Measurements from ENCODE around the gene NRG2. TPM values are rescaled to one million over a fixed set of nuclear protein-coding genes. Genes with fewer than 3 reads are reported as not detected.
A peak's percentile ranks its signal among the peaks of the same experiment; 100 is the strongest.

Gene NRG2
- polyA plus RNA-seq, 2 of the 4 experiments (the other 2 are of a cell fraction): 1.0 to 1.1 TPM

DNA sequence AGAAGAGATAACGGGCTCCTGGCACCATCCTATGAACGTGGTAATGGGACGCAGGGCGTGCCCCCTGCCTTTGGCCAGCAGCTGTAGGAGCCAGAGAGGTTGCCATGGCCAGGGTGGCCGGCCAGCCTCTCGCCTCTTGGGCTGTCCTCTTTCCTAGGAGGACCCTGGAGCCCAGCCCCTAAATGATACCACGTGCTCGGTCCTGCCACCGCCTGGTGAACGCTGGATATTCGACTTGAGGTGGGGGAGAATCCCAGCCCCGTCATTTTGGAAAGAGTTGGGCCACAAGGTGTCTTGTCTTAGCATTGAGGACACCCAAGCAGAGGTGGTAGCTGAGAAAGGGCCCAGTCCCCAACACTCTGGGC lies 391 bp upstream of the NRG2 start (continued):
- no peak for TF ChIP-seq HDAC2 (IDR thresholded peaks at IDR 0.05)
- TF ChIP-seq RFX5 (IDR thresholded peaks at IDR 0.05): no peak
- TF ChIP-seq HOXA7 (CRISPR knock-in tag; IDR thresholded peaks at IDR 0.05): no peak
- TF ChIP-seq, protein P1, sequence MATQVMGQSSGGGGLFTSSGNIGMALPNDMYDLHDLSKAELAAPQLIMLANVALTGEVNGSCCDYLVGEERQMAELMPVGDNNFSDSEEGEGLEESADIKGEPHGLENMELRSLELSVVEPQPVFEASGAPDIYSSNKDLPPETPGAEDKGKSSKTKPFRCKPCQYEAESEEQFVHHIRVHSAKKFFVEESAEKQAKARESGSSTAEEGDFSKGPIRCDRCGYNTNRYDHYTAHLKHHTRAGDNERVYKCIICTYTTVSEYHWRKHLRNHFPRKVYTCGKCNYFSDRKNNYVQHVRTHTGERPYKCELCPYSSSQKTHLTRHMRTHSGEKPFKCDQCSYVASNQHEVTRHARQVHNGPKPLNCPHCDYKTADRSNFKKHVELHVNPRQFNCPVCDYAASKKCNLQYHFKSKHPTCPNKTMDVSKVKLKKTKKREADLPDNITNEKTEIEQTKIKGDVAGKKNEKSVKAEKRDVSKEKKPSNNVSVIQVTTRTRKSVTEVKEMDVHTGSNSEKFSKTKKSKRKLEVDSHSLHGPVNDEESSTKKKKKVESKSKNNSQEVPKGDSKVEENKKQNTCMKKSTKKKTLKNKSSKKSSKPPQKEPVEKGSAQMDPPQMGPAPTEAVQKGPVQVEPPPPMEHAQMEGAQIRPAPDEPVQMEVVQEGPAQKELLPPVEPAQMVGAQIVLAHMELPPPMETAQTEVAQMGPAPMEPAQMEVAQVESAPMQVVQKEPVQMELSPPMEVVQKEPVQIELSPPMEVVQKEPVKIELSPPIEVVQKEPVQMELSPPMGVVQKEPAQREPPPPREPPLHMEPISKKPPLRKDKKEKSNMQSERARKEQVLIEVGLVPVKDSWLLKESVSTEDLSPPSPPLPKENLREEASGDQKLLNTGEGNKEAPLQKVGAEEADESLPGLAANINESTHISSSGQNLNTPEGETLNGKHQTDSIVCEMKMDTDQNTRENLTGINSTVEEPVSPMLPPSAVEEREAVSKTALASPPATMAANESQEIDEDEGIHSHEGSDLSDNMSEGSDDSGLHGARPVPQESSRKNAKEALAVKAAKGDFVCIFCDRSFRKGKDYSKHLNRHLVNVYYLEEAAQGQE (IDR thresholded peaks at IDR 0.05): no peak
- TF ChIP-seq HOXB13 (CRISPR knock-in tag; IDR thresholded peaks at IDR 0.05; ENCODE audit: low read depth): no peak
- TF ChIP-seq PHF8 (IDR thresholded peaks at IDR 0.05; ENCODE audit: borderline replicate concordance, low read depth): no peak
- TF ChIP-seq BHLHE40 (IDR thresholded peaks at IDR 0.05; ENCODE audit: low read depth, low read length): no peak
- TF ChIP-seq MAZ (IDR thresholded peaks at IDR 0.05; ENCODE audit: borderline replicate concordance, low read depth, low read length): no peak
- no peak for TF ChIP-seq NFE2L2 (conservative IDR thresholded peaks at IDR 0.05; ENCODE audit: low read length)
- TF ChIP-seq, protein P2, sequence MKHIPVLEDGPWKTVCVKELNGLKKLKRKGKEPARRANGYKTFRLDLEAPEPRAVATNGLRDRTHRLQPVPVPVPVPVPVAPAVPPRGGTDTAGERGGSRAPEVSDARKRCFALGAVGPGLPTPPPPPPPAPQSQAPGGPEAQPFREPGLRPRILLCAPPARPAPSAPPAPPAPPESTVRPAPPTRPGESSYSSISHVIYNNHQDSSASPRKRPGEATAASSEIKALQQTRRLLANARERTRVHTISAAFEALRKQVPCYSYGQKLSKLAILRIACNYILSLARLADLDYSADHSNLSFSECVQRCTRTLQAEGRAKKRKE (CRISPR knock-in tag; IDR thresholded peaks at IDR 0.05; ENCODE audit: low read depth): no peak
- TF ChIP-seq, protein P3, sequence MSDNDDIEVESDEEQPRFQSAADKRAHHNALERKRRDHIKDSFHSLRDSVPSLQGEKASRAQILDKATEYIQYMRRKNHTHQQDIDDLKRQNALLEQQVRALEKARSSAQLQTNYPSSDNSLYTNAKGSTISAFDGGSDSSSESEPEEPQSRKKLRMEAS (IDR thresholded peaks at IDR 0.05): peak; percentile 66; the same call in 1 of the 2 replicates
- no peak for TF ChIP-seq MYC (IDR thresholded peaks at IDR 0.05; ENCODE audit: borderline replicate concordance, low read length)
- TF ChIP-seq FOSB (CRISPR knock-in tag; IDR thresholded peaks at IDR 0.05): no peak
- no peak for TF ChIP-seq CHD2 (IDR thresholded peaks at IDR 0.05; ENCODE audit: low read length, partially characterized antibody)
- no peak for TF ChIP-seq POLR2A (IDR thresholded peaks at IDR 0.05; ENCODE audit: low read length)
- TF ChIP-seq, protein P4, sequence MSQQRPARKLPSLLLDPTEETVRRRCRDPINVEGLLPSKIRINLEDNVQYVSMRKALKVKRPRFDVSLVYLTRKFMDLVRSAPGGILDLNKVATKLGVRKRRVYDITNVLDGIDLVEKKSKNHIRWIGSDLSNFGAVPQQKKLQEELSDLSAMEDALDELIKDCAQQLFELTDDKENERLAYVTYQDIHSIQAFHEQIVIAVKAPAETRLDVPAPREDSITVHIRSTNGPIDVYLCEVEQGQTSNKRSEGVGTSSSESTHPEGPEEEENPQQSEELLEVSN (IDR thresholded peaks at IDR 0.05; ENCODE audit: borderline replicate concordance, low read depth): peak; percentile 49; the same call in 1 of the 2 replicates
- TF ChIP-seq NR3C1 (IDR thresholded peaks at IDR 0.05): no peak
- TF ChIP-seq, protein P5, sequence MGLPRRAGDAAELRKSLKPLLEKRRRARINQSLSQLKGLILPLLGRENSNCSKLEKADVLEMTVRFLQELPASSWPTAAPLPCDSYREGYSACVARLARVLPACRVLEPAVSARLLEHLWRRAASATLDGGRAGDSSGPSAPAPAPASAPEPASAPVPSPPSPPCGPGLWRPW (IDR thresholded peaks at IDR 0.05): no peak
- no peak for TF ChIP-seq CEBPB (IDR thresholded peaks at IDR 0.05)
- TF ChIP-seq KDM1A (IDR thresholded peaks at IDR 0.05; ENCODE audit: low read depth): no peak
- no peak for TF ChIP-seq JUN (IDR thresholded peaks at IDR 0.05)
- no peak for TF ChIP-seq RCOR1 (IDR thresholded peaks at IDR 0.05; ENCODE audit: low read depth, low read length)
- no peak for TF ChIP-seq POLR2AphosphoS2 (conservative IDR thresholded peaks at IDR 0.05; ENCODE audit: low read length)

DNA sequence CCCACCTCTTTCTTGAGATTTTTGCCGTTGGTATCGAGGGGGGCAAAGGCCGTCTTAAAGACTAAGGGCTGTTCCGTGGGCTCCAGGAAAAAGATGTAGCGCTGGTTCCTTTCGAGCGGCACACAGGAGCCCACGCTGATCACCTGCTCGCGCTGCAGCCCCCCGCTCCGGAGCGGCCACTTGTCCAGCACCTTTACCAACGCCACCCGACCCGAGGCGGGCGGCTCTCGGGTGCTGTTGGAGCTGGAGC lies 781 bp downstream of the NRG2 start:
- peak overlapping the region; percentile 47 to 78 for H3K27ac ChIP-seq
- peak overlapping the region; percentile 54 for H3K4me3 ChIP-seq
- WGBS (ENCODE audit: missing lambda C conversion rate): 0% methylated on average over 8 of the region's 19 CpGs
- ATAC-seq: no peak; a peak in 2 of 6 replicates
- POLR2A ChIA-PET: interaction anchor here (1.5 kb wide), 1 partner anchor 71 kb away, joined by 4 read pairs; no protein-coding TSS in a partner anchor
- no peak for FAIRE-seq
- no peak for DNase-seq (ENCODE audit: low read depth in 1 of 2, low spot score in 1 of 2)
- no peak for TF ChIP-seq POLR2AphosphoS2 (conservative IDR thresholded peaks at IDR 0.05; ENCODE audit: low read length)
- TF ChIP-seq NR3C1 (IDR thresholded peaks at IDR 0.05): no peak
- no peak for TF ChIP-seq MAZ (IDR thresholded peaks at IDR 0.05; ENCODE audit: borderline replicate concordance, low read depth, low read length)
- no peak for TF ChIP-seq RARB (CRISPR knock-in tag; IDR thresholded peaks at IDR 0.05)
- TF ChIP-seq, protein P6, sequence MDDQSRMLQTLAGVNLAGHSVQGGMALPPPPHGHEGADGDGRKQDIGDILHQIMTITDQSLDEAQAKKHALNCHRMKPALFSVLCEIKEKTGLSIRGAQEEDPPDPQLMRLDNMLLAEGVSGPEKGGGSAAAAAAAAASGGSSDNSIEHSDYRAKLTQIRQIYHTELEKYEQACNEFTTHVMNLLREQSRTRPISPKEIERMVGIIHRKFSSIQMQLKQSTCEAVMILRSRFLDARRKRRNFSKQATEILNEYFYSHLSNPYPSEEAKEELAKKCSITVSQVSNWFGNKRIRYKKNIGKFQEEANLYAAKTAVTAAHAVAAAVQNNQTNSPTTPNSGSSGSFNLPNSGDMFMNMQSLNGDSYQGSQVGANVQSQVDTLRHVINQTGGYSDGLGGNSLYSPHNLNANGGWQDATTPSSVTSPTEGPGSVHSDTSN (IDR thresholded peaks at IDR 0.05): no peak
- TF ChIP-seq EHF (CRISPR knock-in tag; IDR thresholded peaks at IDR 0.05): no peak
- TF ChIP-seq FOSL2 (IDR thresholded peaks at IDR 0.05): no peak
- no peak for TF ChIP-seq FOSL2 (CRISPR knock-in tag; IDR thresholded peaks at IDR 0.05)
- TF ChIP-seq GATA3 (IDR thresholded peaks at IDR 0.05; ENCODE audit: borderline replicate concordance): 0 out of 2 replicates have a peak, but pooled peaks have one; percentile 0
- no peak for TF ChIP-seq RNF2 (IDR thresholded peaks at IDR 0.05; ENCODE audit: borderline replicate concordance, low read depth)
- TF ChIP-seq ZSCAN20 (CRISPR knock-in tag; IDR thresholded peaks at IDR 0.05): no peak
- TF ChIP-seq PHF8 (IDR thresholded peaks at IDR 0.05; ENCODE audit: borderline replicate concordance, low read depth): peak; percentile 6; the same call in 1 of the 2 replicates
- TF ChIP-seq ZNF302 (CRISPR knock-in tag; IDR thresholded peaks at IDR 0.05): no peak
- CTCF ChIA-PET: interaction anchor here (1.0 to 2.0 kb wide), 6 partner anchors 13 to 256 kb away, joined by 3 to 10 read pairs (median 5); no protein-coding TSS in a partner anchor
- H3K9me3 ChIP-seq: no peaks in the 10 kb centered on the region
- H3K4me2 ChIP-seq: peak overlapping the region; percentile 79
- peaks cover 17% of the 10 kb centered on the region; the same call in 2 of the 3 replicates for H3K4me1 ChIP-seq

Data from A549 (cell line).